Activated T-helper 1 cell treated with anti-CD3 and anti-CD28 coated beads, Interleukin-12 subunit alpha, Interleukin-12 subunit beta, Interleukin-2, Interleukin-4 antibody, amounts not matched to agents 30 ng/mL and 10 ng/mL and 1 ng/mL, durations not matched to agents 14 hours and 24 hours and 36 hours (primary cell): Measurements from ENCODE around the gene CPHXL2. TPM values are rescaled to one million over a fixed set of nuclear protein-coding genes. Genes with fewer than 3 reads are reported as not detected.

Source experiments
- DNase-seq: peaks from one replicate; pipeline ENCODE4 v3.0.0; 2021; ENCODE audit warnings: low spot score
- H3K27ac Mint-ChIP-seq: one replicate; pipeline ENCODE4 v1.8.0; 2021; ENCODE audit warnings: mild to moderate bottlenecking, mixed read lengths
- H3K27me3 Mint-ChIP-seq: one replicate; pipeline ENCODE4 v1.8.0; 2022; ENCODE audit warnings: mild to moderate bottlenecking, moderate library complexity, mixed read lengths; ENCODE audit not compliant: insufficient read depth
- H3K36me3 Mint-ChIP-seq: one replicate; pipeline ENCODE4 v1.8.0; 2021; ENCODE audit warnings: low read depth, mixed read lengths
- H3K4me1 Mint-ChIP-seq: one replicate; pipeline ENCODE4 v1.8.0; 2021; ENCODE audit warnings: low read depth, mixed read lengths
- H3K4me3 Mint-ChIP-seq: one replicate; pipeline ENCODE4 v1.8.0; 2021; ENCODE audit warnings: mild to moderate bottlenecking, moderate library complexity, mixed read lengths
- H3K9me3 Mint-ChIP-seq: one replicate; pipeline ENCODE4 v1.8.0; 2021; ENCODE audit warnings: mixed read lengths
- intact Hi-C: fragments of 100-400 bp; cut with micrococcal nuclease; formaldehyde crosslinking; loops from one replicate; pipeline ENCODE4 v1.15.1; 2024
- total RNA-seq: library from RNA; stranded (reverse); gene quantifications from 2 replicates; pipeline ENCODE4 v1.2.3, GENCODE V29; 2022

The CPHXL2 gene
- total RNA-seq: not detected in 2 replicates

DNA sequence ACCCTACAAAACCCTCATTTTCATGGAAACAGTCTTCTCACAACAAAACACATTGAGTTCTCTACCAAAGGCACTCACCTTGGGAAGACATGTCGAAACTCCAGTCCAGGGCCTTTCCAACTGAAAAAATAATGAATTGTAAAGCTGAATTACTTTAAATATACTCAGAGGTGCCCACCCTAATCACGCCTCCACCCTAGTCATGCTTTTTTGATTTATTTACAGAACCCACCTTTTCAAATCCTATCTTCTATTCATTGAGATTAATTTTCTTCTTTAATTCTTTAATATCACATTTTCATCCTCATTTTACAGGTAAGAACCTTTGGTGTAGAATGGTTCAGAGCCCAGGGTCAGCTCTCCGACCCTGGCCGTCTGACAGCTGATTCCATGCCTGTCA, at the start of gene CPHXL2:
TSS of gene CPHXL2 (minus strand) at position 101 of the 400 bp plus-strand sequence. CDS start at position 91, 10 bp downstream.
- no peak for DNase-seq
- intact Hi-C loops: no loop called here
- Mint-ChIP-seq H3K4me3 (no peak within 1 kb of the TSS), H3K36me3 (no peaks in the 10 kb centered on the region), H3K9me3 (no peaks in the 10 kb centered on the region), H3K27me3 (peaks cover 2% of the 10 kb centered on the region), H3K27ac (no peak within 1 kb of the TSS), H3K4me1 (no peaks in the 10 kb centered on the region)

GRCh38 chr16:75726390-75726789, 49.6 kb upstream of the CPHXL2 start, which contains the start of gene CPHXL:
CPHXL (minus strand) TSS chr16:75726490; CDS start chr16:75726442, 48 bp downstream.
- Mint-ChIP-seq H3K4me1 (no peaks in the 10 kb centered on the region), H3K9me3 (no peaks in the 10 kb centered on the region), H3K36me3 (no peaks in the 10 kb centered on the region), H3K27ac (no peak within 1 kb of the TSS), H3K4me3 (no peak within 1 kb of the TSS), H3K27me3 (no peaks in the 10 kb centered on the region)
- intact Hi-C loops: no loop called here
- no peak for DNase-seq

- H3K36me3 Mint-ChIP-seq: no peaks in the 10 kb centered on the region
- intact Hi-C loops: no loop called here
- no peak overlapping the region for H3K4me3 Mint-ChIP-seq
Measured at GRCh38 chr16:75718452-75718851, 41.6 kb upstream of the CPHXL2 start.

GRCh38 chr16:75714661-75715060, 37.9 kb upstream of the CPHXL2 start:
- Mint-ChIP-seq H3K9me3 (peaks cover 12% of the 10 kb centered on the region), H3K4me3 (no peak overlapping the region), H3K36me3 (no peaks in the 10 kb centered on the region), H3K27ac (no peak overlapping the region), H3K27me3 (peaks cover 6% of the 10 kb centered on the region), H3K4me1 (no peaks in the 10 kb centered on the region)
- no peak for DNase-seq
- intact Hi-C loops: no loop called here

More at GRCh38 chr16:75718452-75718851, 41.6 kb upstream of the CPHXL2 start:
- peaks cover 4% of the 10 kb centered on the region for H3K27me3 Mint-ChIP-seq
- no peak for DNase-seq
- no peaks in the 10 kb centered on the region for H3K4me1 Mint-ChIP-seq
- H3K9me3 Mint-ChIP-seq: no peaks in the 10 kb centered on the region
- H3K27ac Mint-ChIP-seq: no peak overlapping the region

GRCh38 chr16:75710344-75710743, 33.5 kb upstream of the CPHXL2 start:
- peaks cover 12% of the 10 kb centered on the region for H3K9me3 Mint-ChIP-seq
- H3K4me3 Mint-ChIP-seq: no peak overlapping the region
- no peaks in the 10 kb centered on the region for H3K36me3 Mint-ChIP-seq
- intact Hi-C loops: no loop called here
- no peak overlapping the region for H3K27ac Mint-ChIP-seq
- H3K4me1 Mint-ChIP-seq: no peaks in the 10 kb centered on the region
- DNase-seq: no peak
- peaks cover 2% of the 10 kb centered on the region for H3K27me3 Mint-ChIP-seq

GRCh38 chr16:75703306-75703705, 26.5 kb upstream of the CPHXL2 start:
- DNase-seq: no peak
- no peaks in the 10 kb centered on the region for H3K9me3 Mint-ChIP-seq
- no peaks in the 10 kb centered on the region for H3K4me1 Mint-ChIP-seq
- H3K4me3 Mint-ChIP-seq: no peak overlapping the region
- intact Hi-C loops: no loop called here
- H3K27me3 Mint-ChIP-seq: no peaks in the 10 kb centered on the region
- H3K27ac Mint-ChIP-seq: no peak overlapping the region
- H3K36me3 Mint-ChIP-seq: no peaks in the 10 kb centered on the region

DNA sequence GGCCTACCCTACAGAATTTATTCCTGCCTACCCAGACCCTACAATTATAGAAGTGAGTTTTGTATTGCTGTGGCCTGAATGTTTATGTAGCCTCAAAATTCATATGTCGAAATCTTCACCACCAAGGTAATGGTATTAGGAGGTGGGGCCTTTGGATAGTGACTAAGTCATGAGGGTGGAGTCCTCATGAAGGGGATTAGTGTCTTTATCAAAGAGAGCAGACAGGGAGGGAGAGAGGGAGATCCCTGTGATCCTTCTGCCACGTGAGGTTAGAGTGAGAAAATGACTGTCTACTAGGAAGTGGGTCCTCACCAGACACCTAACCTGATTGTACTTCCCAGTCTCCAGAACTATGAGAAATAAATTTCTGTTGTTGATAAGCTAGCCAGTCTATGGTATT, 25.4 kb upstream of the CPHXL2 start:
- Mint-ChIP-seq H3K4me3 (no peak overlapping the region), H3K36me3 (no peaks in the 10 kb centered on the region), H3K9me3 (no peaks in the 10 kb centered on the region), H3K27me3 (no peaks in the 10 kb centered on the region), H3K4me1 (no peaks in the 10 kb centered on the region), H3K27ac (no peak overlapping the region)
- intact Hi-C loops: no loop called here
- no peak for DNase-seq

DNA sequence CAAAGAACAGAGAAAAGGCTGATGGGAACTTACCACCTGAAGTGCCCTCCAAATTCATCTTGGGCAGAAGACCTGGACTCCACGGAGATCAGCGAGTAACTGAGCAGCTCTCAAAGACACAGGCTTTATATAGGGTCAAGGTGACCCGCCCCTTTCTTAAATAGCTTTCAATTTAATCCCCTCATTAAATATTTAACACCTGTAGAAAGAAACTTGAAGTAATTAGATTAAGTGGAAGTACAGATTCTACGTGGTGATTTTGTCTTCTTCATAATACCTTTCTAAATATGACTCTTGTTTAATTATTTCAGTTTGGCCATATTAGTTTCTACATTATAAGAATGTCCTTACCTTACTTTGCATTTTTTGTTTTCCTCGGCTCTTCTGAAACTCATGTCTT, 24.6 kb upstream of the CPHXL2 start, which contains the start of gene DUXB:
TSS of gene DUXB (minus strand) at position 101 of the 400 bp plus-strand sequence. CDS start at position 58, 43 bp downstream.
- H3K9me3 Mint-ChIP-seq: no peaks in the 10 kb centered on the region
- no peak for DNase-seq
- no peak within 1 kb of the TSS for H3K4me3 Mint-ChIP-seq
- intact Hi-C loops: no loop called here
- no peaks in the 10 kb centered on the region for H3K4me1 Mint-ChIP-seq
- H3K27me3 Mint-ChIP-seq: no peaks in the 10 kb centered on the region
- no peaks in the 10 kb centered on the region for H3K36me3 Mint-ChIP-seq
- H3K27ac Mint-ChIP-seq: no peak within 1 kb of the TSS

DNA sequence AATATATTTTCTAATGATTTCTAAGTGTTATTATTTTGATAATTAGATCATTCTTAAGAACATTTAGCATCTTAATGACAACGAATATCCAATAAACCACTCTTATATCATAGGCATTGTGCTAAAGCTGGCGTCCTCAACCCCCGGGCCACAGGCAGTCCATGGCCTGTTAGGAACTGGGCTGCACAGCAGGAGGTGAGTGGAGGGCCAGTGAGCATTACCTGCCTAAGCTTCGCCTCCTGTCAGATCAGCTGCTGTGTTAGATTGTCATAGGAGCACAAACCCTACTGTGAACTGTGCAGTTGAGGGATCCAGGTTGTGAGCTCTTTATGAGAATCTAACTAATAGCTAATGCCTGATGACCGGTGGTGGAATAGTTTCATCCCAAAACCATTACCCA, 20.8 kb upstream of the CPHXL2 start:
- H3K4me3 Mint-ChIP-seq: no peak overlapping the region
- H3K9me3 Mint-ChIP-seq: no peaks in the 10 kb centered on the region
- DNase-seq: no peak
- H3K4me1 Mint-ChIP-seq: no peaks in the 10 kb centered on the region
- no peak overlapping the region for H3K27ac Mint-ChIP-seq
- H3K27me3 Mint-ChIP-seq: no peaks in the 10 kb centered on the region
- H3K36me3 Mint-ChIP-seq: no peaks in the 10 kb centered on the region
- intact Hi-C loops: no loop called here

DNA sequence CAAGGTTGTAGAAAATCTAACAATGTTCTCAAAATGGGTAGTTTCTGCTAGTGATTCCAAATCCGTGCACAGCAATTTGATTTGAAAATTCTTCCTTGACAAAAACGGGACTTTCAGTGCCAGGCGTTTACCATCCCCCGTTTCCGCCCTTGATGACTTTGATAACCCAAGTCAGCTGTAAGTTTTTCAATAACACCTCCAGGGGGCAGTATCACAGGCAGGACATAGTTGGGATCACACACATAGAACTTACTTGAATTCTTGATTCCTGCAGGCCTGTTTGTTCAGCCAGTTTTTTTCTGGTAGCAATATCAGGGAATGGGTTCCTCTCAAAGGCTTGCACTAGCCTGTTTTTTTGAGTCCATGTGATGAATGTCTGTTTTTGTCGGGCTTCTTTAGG, 18.9 kb upstream of the CPHXL2 start:
- peaks cover 3% of the 10 kb centered on the region for H3K27me3 Mint-ChIP-seq

GRCh38 chr16:75687361-75687760, 10.6 kb upstream of the CPHXL2 start:
- intact Hi-C loops: no loop called here
- no peak for DNase-seq
- H3K27me3 Mint-ChIP-seq: peaks cover 7% of the 10 kb centered on the region
- H3K4me1 Mint-ChIP-seq: no peaks in the 10 kb centered on the region
- H3K4me3 Mint-ChIP-seq: no peak overlapping the region
- H3K27ac Mint-ChIP-seq: no peak overlapping the region
- peaks cover 4% of the 10 kb centered on the region for H3K9me3 Mint-ChIP-seq
- no peaks in the 10 kb centered on the region for H3K36me3 Mint-ChIP-seq

More for the DNA sequence above, 18.9 kb upstream of the CPHXL2 start:
- no peak for DNase-seq
- Mint-ChIP-seq H3K9me3 (no peaks in the 10 kb centered on the region), H3K4me3 (no peak overlapping the region), H3K27ac (no peak overlapping the region), H3K36me3 (no peaks in the 10 kb centered on the region), H3K4me1 (no peaks in the 10 kb centered on the region)
- intact Hi-C loops: no loop called here

- DNase-seq: no peak
- intact Hi-C loops: no loop called here
- H3K4me3 Mint-ChIP-seq: no peak overlapping the region
- peaks cover 4% of the 10 kb centered on the region for H3K9me3 Mint-ChIP-seq
- no peak overlapping the region for H3K27ac Mint-ChIP-seq
- no peaks in the 10 kb centered on the region for H3K36me3 Mint-ChIP-seq
- H3K27me3 Mint-ChIP-seq: peaks cover 4% of the 10 kb centered on the region
- H3K4me1 Mint-ChIP-seq: no peaks in the 10 kb centered on the region
Measured at GRCh38 chr16:75682308-75682707, 5.5 kb upstream of the CPHXL2 start.

GRCh38 chr16:75679366-75679765, 2.6 kb upstream of the CPHXL2 start:
- H3K36me3 Mint-ChIP-seq: no peaks in the 10 kb centered on the region
- intact Hi-C loops: no loop called here

GRCh38 chr16:75667503-75667902, 9.3 kb downstream of the CPHXL2 start:
- H3K9me3 Mint-ChIP-seq: no peaks in the 10 kb centered on the region
- no peaks in the 10 kb centered on the region for H3K36me3 Mint-ChIP-seq
- DNase-seq: no peak
- H3K4me3 Mint-ChIP-seq: no peak overlapping the region
- H3K27ac Mint-ChIP-seq: no peak overlapping the region
- H3K27me3 Mint-ChIP-seq: no peaks in the 10 kb centered on the region
- no peaks in the 10 kb centered on the region for H3K4me1 Mint-ChIP-seq
- intact Hi-C loops: no loop called here

More at GRCh38 chr16:75679366-75679765, 2.6 kb upstream of the CPHXL2 start:
- peaks cover 4% of the 10 kb centered on the region for H3K9me3 Mint-ChIP-seq
- no peaks in the 10 kb centered on the region for H3K4me1 Mint-ChIP-seq
- no peak overlapping the region for H3K27ac Mint-ChIP-seq
- H3K27me3 Mint-ChIP-seq: peaks cover 2% of the 10 kb centered on the region
- DNase-seq: no peak
- no peak overlapping the region for H3K4me3 Mint-ChIP-seq
